Endodermal cell (in vitro differentiated cells): ENCODE measurements around the gene COX10. TPM values are rescaled to one million over a fixed set of nuclear protein-coding genes. Genes with fewer than 3 reads are reported as not detected.
"Not testable (repeated sequence)": the region's sequence is repeated elsewhere in the genome, so short reads cannot be mapped to it uniquely, and the experiment has no call there.

Experiments
- DNase-seq: peaks from one replicate; pipeline ENCODE4 v3.0.0-alpha.2; 2017
- H3K27ac ChIP-seq: 2 replicates; pipeline ENCODE4 v1.5.1; 2013; ENCODE audit warnings: mild to moderate bottlenecking, low read depth, low read length, moderate library complexity
- H3K27me3 ChIP-seq: 2 replicates; pipeline ENCODE4 v1.6.1; 2013; ENCODE audit warnings: mild to moderate bottlenecking, low read length, moderate library complexity; ENCODE audit not compliant: insufficient read depth, control insufficient read depth, poor library complexity, severe bottlenecking
- H3K36me3 ChIP-seq: 2 replicates; pipeline ENCODE4 v1.7.0; 2013; ENCODE audit warnings: mild to moderate bottlenecking, low read length, moderate library complexity; ENCODE audit not compliant: control insufficient read depth, insufficient read depth
- H3K4me1 ChIP-seq: one replicate; pipeline ENCODE4 v1.7.0; 2013; ENCODE audit warnings: low read length; ENCODE audit not compliant: control insufficient read depth, insufficient read depth
- H3K4me3 ChIP-seq: 2 replicates; pipeline ENCODE4 v1.5.1; 2013; ENCODE audit warnings: mild to moderate bottlenecking, low read length, moderate library complexity
- H3K9ac ChIP-seq: 2 replicates; pipeline ENCODE4 v1.6.1; 2013; ENCODE audit warnings: mild to moderate bottlenecking, low read length, moderate library complexity; ENCODE audit not compliant: poor library complexity, severe bottlenecking; ENCODE audit errors: extremely low read depth
- H3K9me3 ChIP-seq: 2 replicates; pipeline ENCODE4 v1.6.1; 2013; ENCODE audit warnings: mild to moderate bottlenecking, low read length, moderate library complexity; ENCODE audit not compliant: control insufficient read depth
- H3K27ac Mint-ChIP-seq: 2 replicates; pipeline ENCODE4 v1.8.0; 2020; ENCODE audit warnings: mixed read lengths
- H3K27me3 Mint-ChIP-seq: 2 replicates; pipeline ENCODE4 v1.8.0; 2021; ENCODE audit warnings: mild to moderate bottlenecking, mixed read lengths; ENCODE audit not compliant: insufficient read depth
- H3K36me3 Mint-ChIP-seq: 2 replicates; pipeline ENCODE4 v1.8.0; 2020; ENCODE audit warnings: low read depth, mixed read lengths
- H3K4me1 Mint-ChIP-seq: 2 replicates; pipeline ENCODE4 v1.8.0; 2020; ENCODE audit warnings: mixed read lengths
- H3K4me3 Mint-ChIP-seq: 2 replicates; pipeline ENCODE4 v1.8.0; 2020; ENCODE audit warnings: mild to moderate bottlenecking, moderate library complexity, mixed read lengths
- H3K9me3 Mint-ChIP-seq: 2 replicates; pipeline ENCODE4 v1.8.0; 2020; ENCODE audit warnings: mild to moderate bottlenecking, mixed read lengths
- WGBS, 2 experiments: methylation state at CpG; one replicate each; pipeline versions ENCODE4 v1.1.5 to v1.1.7; 2013; ENCODE audit warnings: missing lambda C conversion rate in 2 of 2, mixed read lengths in 1 of 2; ENCODE audit not compliant: insufficient coverage in 1 of 2, insufficient read length in 1 of 2; 5-methylcytosine and 5-hydroxymethylcytosine counted together
- total RNA-seq, 2 donors: library from RNA; stranded (reverse); fragmentation: NEBNext Ultra II Directional in 1 of 2; extraction: Animal tissue kit (Norgen Biotek cat#: 25700) in 1 of 2; gene quantifications; 2 replicates in 1 of 2; 3 replicates in 1 of 2; pipeline ENCODE4 v1.2.1, GENCODE V29; 2021

COX10 gene
- total RNA-seq, 2 donors from 2014 or later = 15.0 to 15.4 TPM

- WGBS, 2 experiments = 83 to 100% methylated on average over 1 to 2 of the region's 6 CpGs
These were observed 112.8 kb downstream of the COX10 start for GRCh38 chr17:14182084-14182483.

DNA sequence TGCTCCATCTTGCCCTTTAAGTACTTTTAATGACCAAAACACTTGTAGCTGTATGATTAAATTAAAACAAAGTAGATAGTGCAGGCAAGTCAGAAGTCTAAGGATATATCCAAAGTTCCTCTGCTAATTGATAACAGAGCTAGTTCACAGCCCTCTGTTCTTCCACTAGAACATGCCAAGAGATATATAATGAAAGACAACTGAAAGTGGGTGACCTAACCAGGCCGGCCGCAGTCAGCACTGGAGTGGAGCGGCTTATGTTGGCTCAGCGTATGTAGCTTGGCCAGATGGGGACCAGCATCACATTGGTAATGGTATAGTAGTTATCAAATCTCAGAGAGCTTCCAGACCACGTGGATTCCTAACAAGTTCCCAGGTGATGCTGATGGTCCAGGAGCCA is 115.2 kb downstream of the COX10 start:
- H3K27ac ChIP-seq, H3K27me3 Mint-ChIP-seq, H3K36me3 ChIP-seq, H3K9me3 ChIP-seq, H3K9me3 Mint-ChIP-seq, H3K36me3 Mint-ChIP-seq, H3K9ac ChIP-seq, H3K4me3 Mint-ChIP-seq, H3K4me1 ChIP-seq, H3K4me3 ChIP-seq, H3K4me1 Mint-ChIP-seq, DNase-seq, H3K27ac Mint-ChIP-seq, H3K27me3 ChIP-seq: not testable (repeated sequence)
- WGBS, 2 experiments = no CpG with 5 or more reads among the region's 5 CpGs

More at GRCh38 chr17:14182084-14182483, 112.8 kb downstream of the COX10 start:
- not testable (repeated sequence) for H3K4me3 ChIP-seq, H3K9me3 ChIP-seq, H3K4me3 Mint-ChIP-seq, H3K36me3 Mint-ChIP-seq, H3K4me1 Mint-ChIP-seq, H3K36me3 ChIP-seq, H3K27ac ChIP-seq, H3K4me1 ChIP-seq, H3K27me3 Mint-ChIP-seq, H3K9me3 Mint-ChIP-seq, DNase-seq, H3K27me3 ChIP-seq, H3K9ac ChIP-seq, H3K27ac Mint-ChIP-seq

- no CpG with 5 or more reads among the region's 4 CpGs for WGBS, 2 experiments
- not testable (repeated sequence) for H3K9ac ChIP-seq, H3K27ac ChIP-seq, H3K4me1 Mint-ChIP-seq, H3K27me3 ChIP-seq, H3K9me3 Mint-ChIP-seq, H3K36me3 ChIP-seq, H3K4me3 ChIP-seq, H3K27ac Mint-ChIP-seq, H3K4me1 ChIP-seq, H3K9me3 ChIP-seq, H3K4me3 Mint-ChIP-seq, DNase-seq, H3K27me3 Mint-ChIP-seq, H3K36me3 Mint-ChIP-seq
These were observed 117.1 kb downstream of the COX10 start for GRCh38 chr17:14186443-14186842.

DNA sequence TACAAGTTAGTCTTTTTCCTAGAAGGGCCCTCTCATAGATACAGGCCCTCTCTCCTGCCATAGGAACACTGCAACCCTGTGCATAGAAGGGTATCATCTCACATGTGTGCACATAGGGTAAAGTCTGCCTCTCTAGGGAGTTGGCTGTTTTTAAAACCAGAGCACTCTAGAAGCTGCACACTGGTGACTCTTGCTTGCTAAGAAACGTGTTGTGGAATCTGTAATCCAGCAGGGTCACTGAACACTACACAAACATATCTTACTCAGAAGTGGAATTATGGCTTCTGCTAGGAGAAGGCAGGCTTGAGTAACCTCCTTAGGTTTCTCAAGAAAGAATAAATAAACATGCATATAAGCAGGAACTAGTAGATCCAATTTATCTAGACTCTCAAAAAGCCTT is 121.5 kb downstream of the COX10 start:
- H3K4me1 ChIP-seq, H3K9ac ChIP-seq, H3K4me3 Mint-ChIP-seq, H3K27ac Mint-ChIP-seq, H3K27me3 ChIP-seq, H3K9me3 Mint-ChIP-seq, H3K9me3 ChIP-seq, H3K36me3 ChIP-seq, H3K27ac ChIP-seq, H3K36me3 Mint-ChIP-seq, H3K4me3 ChIP-seq, DNase-seq, H3K27me3 Mint-ChIP-seq, H3K4me1 Mint-ChIP-seq: not testable (repeated sequence)
- 89% methylated on average over 1 of the region's 1 CpG; no CpG with 5 or more reads in 1 of the 2 experiments for WGBS, 2 experiments

GRCh38 chr17:14191469-14191868 is 122.2 kb downstream of the COX10 start:
- not testable (repeated sequence) for H3K36me3 ChIP-seq, H3K4me3 ChIP-seq, H3K4me1 ChIP-seq, H3K27me3 ChIP-seq, H3K9ac ChIP-seq, H3K9me3 ChIP-seq, H3K36me3 Mint-ChIP-seq, DNase-seq, H3K27ac ChIP-seq, H3K27me3 Mint-ChIP-seq, H3K4me1 Mint-ChIP-seq, H3K27ac Mint-ChIP-seq, H3K9me3 Mint-ChIP-seq, H3K4me3 Mint-ChIP-seq

DNA sequence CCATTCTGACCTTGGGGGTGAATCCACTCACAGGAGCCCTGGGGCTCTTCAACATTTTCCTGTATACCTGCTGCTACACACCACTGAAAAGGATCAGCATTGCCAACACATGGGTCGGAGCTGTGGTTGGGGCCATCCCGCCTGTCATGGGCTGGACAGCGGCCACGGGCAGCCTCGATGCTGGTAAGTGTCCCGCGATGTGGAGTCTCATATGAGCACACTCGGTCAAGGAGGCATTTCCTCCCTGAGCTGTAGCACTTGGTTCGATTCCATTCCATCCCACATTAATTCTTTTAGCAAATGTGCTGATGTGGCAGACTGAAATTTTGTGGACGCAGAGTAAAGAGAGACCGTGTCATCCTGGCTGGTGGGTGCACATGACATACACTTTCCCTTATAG is 122.7 kb downstream of the COX10 start:
- H3K9me3 ChIP-seq, H3K4me1 ChIP-seq, H3K9ac ChIP-seq, H3K4me3 Mint-ChIP-seq, H3K36me3 Mint-ChIP-seq, H3K9me3 Mint-ChIP-seq, H3K27ac Mint-ChIP-seq, H3K4me3 ChIP-seq, H3K27me3 Mint-ChIP-seq, H3K36me3 ChIP-seq, H3K27ac ChIP-seq, H3K27me3 ChIP-seq, H3K4me1 Mint-ChIP-seq: not testable (repeated sequence)
- 91% methylated on average over 10 of the region's 11 CpGs; no CpG with 5 or more reads in 1 of the 2 experiments for WGBS, 2 experiments
- DNase-seq = peak; percentile 22

GRCh38 chr17:14192636-14193344 is 123.5 kb downstream of the COX10 start:
- 93% methylated on average over 7 of the region's 13 CpGs; no CpG with 5 or more reads in 1 of the 2 experiments for WGBS, 2 experiments
- H3K9me3 ChIP-seq, H3K4me3 ChIP-seq, H3K4me1 ChIP-seq, H3K36me3 Mint-ChIP-seq, H3K36me3 ChIP-seq, H3K27ac ChIP-seq, H3K9me3 Mint-ChIP-seq, H3K27me3 Mint-ChIP-seq, H3K27me3 ChIP-seq, DNase-seq, H3K4me3 Mint-ChIP-seq, H3K27ac Mint-ChIP-seq, H3K4me1 Mint-ChIP-seq, H3K9ac ChIP-seq: not testable (repeated sequence)
